Large intestine (tissue), 3 donors: ENCODE measurements around the gene RNU11. TPM values are rescaled to one million over a fixed set of nuclear protein-coding genes. Genes with fewer than 3 reads are reported as not detected.
"Not testable (repeated sequence)": the region's sequence is repeated elsewhere in the genome, so short reads cannot be mapped to it uniquely, and the experiment has no call there.

ENCODE experiments used
- DNase-seq, 2 donors: peaks; one replicate each; pipeline versions ENCODE4 v3.0.0 to v3.0.0-alpha.2; 2013
- H3K27ac ChIP-seq: one replicate; pipeline ENCODE4 v1.5.1; 2013; ENCODE audit warnings: low read length
- H3K27me3 ChIP-seq: 2 replicates; pipeline ENCODE4 v1.6.1; 2013; ENCODE audit warnings: low read length; ENCODE audit not compliant: control insufficient read depth, insufficient read depth
- H3K36me3 ChIP-seq: 2 replicates; pipeline ENCODE4 v1.6.1; 2013; ENCODE audit warnings: low read length; ENCODE audit not compliant: control insufficient read depth, insufficient read depth
- H3K4me1 ChIP-seq: one replicate; pipeline ENCODE4 v1.6.1; 2013; ENCODE audit warnings: low read length; ENCODE audit not compliant: control insufficient read depth, insufficient read depth
- H3K4me3 ChIP-seq: one replicate; pipeline ENCODE4 v1.5.1; 2013; ENCODE audit warnings: low read length
- H3K9me3 ChIP-seq: one replicate; pipeline ENCODE4 v1.6.1; 2013; ENCODE audit warnings: mild to moderate bottlenecking, low read depth, low read length, moderate library complexity; ENCODE audit not compliant: control insufficient read depth
- WGBS: methylation state at CpG from one replicate; pipeline ENCODE4 v1.1.5; 2013; ENCODE audit warnings: low lambda C conversion rate; ENCODE audit not compliant: insufficient coverage; 5-methylcytosine and 5-hydroxymethylcytosine counted together
- polyA plus RNA-seq: library from polyadenylated mRNA; unstranded; fragments of 120-200 nt; gene quantifications from one replicate; pipeline ENCODE4 v1.2.1, GENCODE V29; 2013

Gene RNU11
- polyA plus RNA-seq, 1 donor, result not detected

DNA sequence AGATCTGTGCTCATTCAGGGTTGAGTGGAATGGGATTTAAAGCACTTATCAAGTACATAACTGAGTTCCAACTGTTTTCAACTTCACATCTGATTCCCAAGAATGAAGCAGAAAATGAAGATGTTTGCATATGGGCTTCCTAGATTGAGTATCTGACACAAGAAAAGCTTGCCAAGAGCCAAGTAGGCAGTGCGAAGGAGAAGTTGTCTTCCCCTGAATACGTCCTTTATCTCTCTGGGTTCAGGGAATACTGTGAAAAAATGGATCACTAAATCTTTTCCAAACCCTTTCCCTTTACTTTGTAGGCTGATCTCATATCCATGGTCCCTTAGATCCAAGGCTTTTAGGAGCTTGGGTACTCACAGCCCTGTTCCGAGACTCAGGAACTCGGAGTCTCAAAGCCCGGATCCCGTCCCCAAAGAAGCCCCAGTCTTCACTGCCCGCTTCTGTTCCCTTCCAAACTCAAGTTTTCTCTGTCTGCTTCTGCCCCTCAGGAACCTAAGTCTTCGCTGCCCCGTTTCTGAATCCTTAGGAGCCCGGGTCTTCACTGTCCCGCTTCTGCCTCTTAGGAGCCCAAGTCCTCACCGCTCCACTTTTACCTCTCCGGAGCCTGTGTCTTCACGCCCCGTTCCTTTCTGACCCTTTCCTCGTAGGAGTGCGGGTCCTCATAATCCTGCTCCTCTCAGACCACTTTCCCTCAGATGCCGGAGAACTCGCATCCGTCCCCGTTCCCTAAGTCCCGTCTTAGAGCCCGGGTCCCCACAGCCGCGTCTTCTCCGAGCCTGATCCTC is 6.1 kb upstream of the RNU11 start:
- no peaks in the 10 kb centered on the region for H3K36me3 ChIP-seq
- no peak for DNase-seq
- H3K27ac ChIP-seq, result peak overlapping the region; percentile 84
- H3K4me1 ChIP-seq, result peaks cover 2% of the 10 kb centered on the region
- H3K4me3 ChIP-seq, result peak overlapping the region; percentile 59
- no peaks in the 10 kb centered on the region for H3K9me3 ChIP-seq
- no peaks in the 10 kb centered on the region for H3K27me3 ChIP-seq
- 0% methylated on average over 2 of the region's 26 CpGs for WGBS

DNA sequence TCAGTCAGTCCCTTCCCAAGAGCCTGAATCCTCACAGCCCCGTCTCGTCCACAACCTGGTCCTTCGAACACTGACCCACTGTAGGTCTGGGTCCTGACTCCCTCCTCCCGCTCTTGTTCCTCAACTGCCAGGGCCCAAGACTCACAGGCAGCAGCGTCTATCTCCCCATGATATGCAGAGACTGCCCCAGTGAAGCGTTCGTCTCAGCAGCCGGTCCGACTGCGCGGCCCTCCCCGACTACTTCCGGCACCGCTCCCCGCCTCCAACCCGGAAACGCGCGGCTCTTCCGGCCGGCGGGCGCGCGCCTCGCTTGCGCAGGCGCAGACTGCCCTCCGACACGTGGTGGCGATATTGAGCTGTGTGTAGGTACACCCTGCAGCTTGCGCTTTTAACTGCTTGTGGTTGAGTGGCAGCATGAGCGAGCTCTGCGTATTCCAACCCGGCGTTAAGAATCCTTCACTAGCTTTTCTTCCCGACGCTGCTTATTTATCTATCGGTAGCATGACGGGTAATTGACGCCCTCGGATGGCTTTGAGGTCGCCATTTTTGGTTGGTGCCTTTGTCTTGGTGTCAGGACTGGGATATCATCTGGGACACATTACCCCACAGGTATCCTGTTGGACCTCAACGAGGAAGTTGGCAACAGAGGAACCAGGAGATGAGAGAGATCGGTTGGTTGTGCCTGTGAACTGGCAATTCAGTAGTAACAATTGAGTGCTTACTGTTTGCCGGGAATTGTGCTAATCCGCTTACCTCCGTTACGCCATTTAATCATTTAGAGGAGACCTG is 5.4 kb upstream of the RNU11 start, which contains the start of gene TAF12:
TAF12 (minus strand) TSS at position 221 of the 789 bp plus-strand sequence. CDS start 20,986 bp downstream, outside the sequence.
- Histone ChIP-seq H3K4me3 (peak within 1 kb of the TSS; percentile 59), H3K27me3 (no peaks in the 10 kb centered on the region), H3K9me3 (no peaks in the 10 kb centered on the region), H3K36me3 (no peaks in the 10 kb centered on the region), H3K4me1 (peaks cover 9% of the 10 kb centered on the region), H3K27ac (peak within 1 kb of the TSS; percentile 84)
- peak; percentile 97 to 98 for DNase-seq
- no CpG with 5 or more reads among the region's 49 CpGs for WGBS

DNA sequence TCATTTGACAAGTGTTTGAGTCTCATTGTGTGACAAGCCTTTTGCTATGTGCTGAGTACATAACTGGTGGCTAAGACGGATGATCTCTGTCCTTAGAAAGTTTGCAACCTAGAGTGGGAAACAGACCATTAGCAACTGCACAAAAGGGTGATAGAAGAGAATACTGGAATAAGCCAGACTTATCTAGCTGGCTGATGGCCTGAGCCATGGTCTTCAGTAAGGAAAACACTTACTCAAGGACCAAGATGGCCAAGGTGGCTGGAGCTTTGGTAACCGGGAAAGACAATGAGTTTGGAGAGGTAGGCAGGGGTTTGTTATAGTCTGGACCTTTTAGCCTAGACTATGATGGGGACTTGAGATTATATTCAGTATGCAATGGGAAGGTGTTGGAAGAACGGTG is 3.9 kb upstream of the RNU11 start:
- Histone ChIP-seq H3K4me1 (peaks cover 11% of the 10 kb centered on the region), H3K27me3 (no peaks in the 10 kb centered on the region), H3K36me3 (no peaks in the 10 kb centered on the region), H3K9me3 (no peaks in the 10 kb centered on the region), H3K27ac (no peak overlapping the region), H3K4me3 (no peak overlapping the region)
- WGBS, result no CpG with 5 or more reads among the region's 3 CpGs
- no peak for DNase-seq

DNA sequence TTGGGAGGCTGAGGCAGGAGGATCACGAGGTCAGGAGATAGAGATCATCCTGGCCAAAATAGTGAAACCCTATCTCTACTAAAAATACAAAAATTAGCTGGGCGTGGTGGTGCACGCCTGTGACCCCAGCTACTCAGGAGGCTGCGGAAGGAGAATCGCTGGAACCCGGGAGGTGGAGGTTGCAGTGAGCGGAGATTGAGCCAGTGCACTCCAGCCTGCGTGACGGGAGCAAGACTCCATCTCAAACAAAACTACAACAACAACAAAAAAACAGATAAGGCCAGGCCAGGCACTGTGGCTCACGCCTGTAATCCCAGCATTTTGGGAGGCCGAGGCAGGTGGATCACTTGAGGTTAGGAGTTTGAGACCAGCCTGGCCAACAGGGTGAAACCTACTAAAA is 3.0 kb upstream of the RNU11 start:
- peaks cover 11% of the 10 kb centered on the region for H3K4me1 ChIP-seq
- H3K27ac ChIP-seq, H3K27me3 ChIP-seq, H3K4me3 ChIP-seq, H3K36me3 ChIP-seq, H3K9me3 ChIP-seq, DNase-seq: not testable (repeated sequence)
- WGBS, result no CpG with 5 or more reads among the region's 11 CpGs

GRCh38 chr1:28646040-28646439 is 2.4 kb upstream of the RNU11 start:
- no peaks in the 10 kb centered on the region for H3K9me3 ChIP-seq
- peaks cover 11% of the 10 kb centered on the region for H3K4me1 ChIP-seq
- no peaks in the 10 kb centered on the region for H3K27me3 ChIP-seq
- no peak overlapping the region for H3K4me3 ChIP-seq
- DNase-seq, result no peak
- no peak overlapping the region for H3K27ac ChIP-seq
- H3K36me3 ChIP-seq, result no peaks in the 10 kb centered on the region
- whole genome bisulfite sequencing, result no CpG with 5 or more reads among the region's 1 CpG

GRCh38 chr1:28648008-28648473 is 359 bp upstream of the RNU11 start:
- Histone ChIP-seq H3K9me3 (no peaks in the 10 kb centered on the region), H3K27me3 (no peaks in the 10 kb centered on the region), H3K4me1 (peaks cover 11% of the 10 kb centered on the region), H3K27ac (peak overlapping the region; percentile 87), H3K36me3 (no peaks in the 10 kb centered on the region), H3K4me3 (peak overlapping the region; percentile 40)
- DNase-seq, result peak; percentile 95 to 97
- no CpG with 5 or more reads among the region's 18 CpGs for WGBS

GRCh38 chr1:28653063-28653462 is 4.7 kb downstream of the RNU11 start:
- H3K4me3 ChIP-seq, DNase-seq, H3K9me3 ChIP-seq, H3K36me3 ChIP-seq, H3K4me1 ChIP-seq, H3K27ac ChIP-seq, H3K27me3 ChIP-seq: not testable (repeated sequence)
- WGBS, result no CpG with 5 or more reads among the region's 13 CpGs

DNA sequence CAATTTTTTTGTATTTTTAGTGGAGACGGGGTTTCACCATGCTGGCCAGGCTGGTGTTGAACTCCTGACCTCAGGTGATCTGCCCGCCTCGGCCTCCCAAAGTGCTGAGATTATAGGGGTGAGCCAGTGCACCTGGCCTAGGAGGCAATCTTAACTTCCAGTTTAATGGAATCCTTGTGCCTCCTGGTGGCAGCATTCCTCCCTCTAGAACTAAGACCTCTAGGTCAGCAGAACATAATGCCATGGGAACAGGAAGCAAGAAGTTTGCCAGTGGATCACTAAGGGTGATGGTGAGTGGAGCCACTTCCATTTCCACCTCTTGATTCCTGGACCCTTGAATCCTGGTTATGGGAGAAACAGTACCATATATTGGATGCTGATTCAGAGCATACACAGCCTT is 5.5 kb downstream of the RNU11 start:
- WGBS, result no CpG with 5 or more reads among the region's 3 CpGs
- H3K4me3 ChIP-seq, result not testable (repeated sequence)

GRCh38 chr1:28655448-28656311 is 7.3 kb downstream of the RNU11 start:
- not testable (repeated sequence) for H3K27me3 ChIP-seq, H3K4me1 ChIP-seq, H3K36me3 ChIP-seq, H3K9me3 ChIP-seq, H3K4me3 ChIP-seq
- WGBS, result no CpG with 5 or more reads among the region's 10 CpGs
- peak overlapping the region; percentile 78 for H3K27ac ChIP-seq
- peak; percentile 44 to 72 for DNase-seq

More for the DNA sequence above, 5.5 kb downstream of the RNU11 start:
- not testable (repeated sequence) for H3K27ac ChIP-seq, H3K36me3 ChIP-seq, H3K4me1 ChIP-seq, H3K9me3 ChIP-seq, H3K27me3 ChIP-seq
- peak in 1 of 2 donors; percentile 52 for DNase-seq

DNA sequence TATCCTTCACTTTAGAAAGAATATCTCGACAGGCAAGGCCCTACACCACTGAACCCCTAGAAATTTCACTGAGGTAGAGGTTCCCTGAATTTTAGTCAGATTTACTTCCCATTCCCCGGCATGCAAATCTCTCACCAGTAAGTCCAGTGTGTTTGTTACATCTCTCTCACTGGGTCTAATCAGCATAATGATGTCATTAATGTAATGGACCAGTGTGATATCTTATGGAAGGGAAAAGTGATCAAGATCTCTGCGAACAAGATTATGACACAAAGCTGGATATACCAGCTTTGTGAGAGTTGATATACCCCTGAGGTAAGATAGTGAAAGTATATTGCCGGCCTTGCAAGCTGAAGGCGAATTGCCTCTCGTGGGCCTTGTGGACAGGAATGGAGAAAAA is 7.9 kb downstream of the RNU11 start:
- peak overlapping the region; percentile 78 for H3K27ac ChIP-seq
- no peak overlapping the region for H3K4me3 ChIP-seq
- WGBS, result 100% methylated on average over 1 of the region's 6 CpGs
- no peaks in the 10 kb centered on the region for H3K27me3 ChIP-seq
- no peaks in the 10 kb centered on the region for H3K9me3 ChIP-seq
- H3K4me1 ChIP-seq, result peaks cover 4% of the 10 kb centered on the region
- no peaks in the 10 kb centered on the region for H3K36me3 ChIP-seq
- no peak for DNase-seq
